HG02763 (cell line): Measurements from ENCODE around the gene PRAF2.

ENCODE experiments used
- ATAC-seq: cut with Tn5 transposase; IDR thresholded peaks from one replicate; pipeline ENCODE4 v1.9.1; 2021; ENCODE audit warnings: mild to moderate bottlenecking, moderate library complexity; ENCODE audit not compliant: unreplicated experiment

Gene PRAF2

DNA sequence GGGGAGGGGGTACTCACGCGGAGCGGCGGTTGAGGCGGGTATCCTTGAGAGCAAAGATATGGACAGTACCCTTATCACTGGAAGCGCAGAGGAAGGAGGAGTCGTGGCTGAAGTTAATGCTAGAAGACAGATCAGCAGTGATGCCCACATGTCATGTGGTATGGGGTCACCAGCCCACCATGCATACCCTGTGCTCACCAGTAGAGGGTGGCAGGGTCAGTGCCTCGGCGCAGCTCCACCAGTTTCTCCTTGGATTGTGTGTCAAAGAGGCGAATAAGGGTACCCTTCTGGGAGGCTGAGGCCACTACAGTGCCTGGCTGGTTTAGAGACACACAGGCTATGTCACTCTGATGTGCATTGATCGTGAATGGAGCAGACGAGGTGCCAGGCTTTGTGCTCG lies 1.5 kb upstream of the PRAF2 start:
- ATAC-seq, result no peak

DNA sequence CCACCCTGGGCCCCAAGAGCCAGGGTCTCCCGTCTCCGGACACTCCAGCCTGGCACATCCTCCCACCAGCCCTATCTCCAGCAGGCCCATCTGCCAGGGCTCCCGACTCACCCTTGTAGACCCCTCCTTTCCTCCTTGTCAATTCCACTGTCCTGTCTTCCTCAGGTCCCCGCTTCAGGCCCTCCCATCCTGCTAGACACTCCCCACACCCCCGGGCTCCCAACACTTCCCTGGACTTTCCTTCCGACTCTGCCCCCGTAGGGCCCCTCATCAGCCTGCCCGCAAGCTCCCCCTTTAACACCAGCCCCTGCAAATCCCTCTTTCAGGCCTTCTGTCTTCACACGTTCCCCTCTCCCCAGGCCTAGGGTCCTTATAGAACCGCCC lies 1.1 kb downstream of the PRAF2 start:
- ATAC-seq, result no peak

GRCh38 chrX:49071877-49072711 lies 1.7 kb downstream of the PRAF2 start:
- ATAC-seq, result no peak

DNA sequence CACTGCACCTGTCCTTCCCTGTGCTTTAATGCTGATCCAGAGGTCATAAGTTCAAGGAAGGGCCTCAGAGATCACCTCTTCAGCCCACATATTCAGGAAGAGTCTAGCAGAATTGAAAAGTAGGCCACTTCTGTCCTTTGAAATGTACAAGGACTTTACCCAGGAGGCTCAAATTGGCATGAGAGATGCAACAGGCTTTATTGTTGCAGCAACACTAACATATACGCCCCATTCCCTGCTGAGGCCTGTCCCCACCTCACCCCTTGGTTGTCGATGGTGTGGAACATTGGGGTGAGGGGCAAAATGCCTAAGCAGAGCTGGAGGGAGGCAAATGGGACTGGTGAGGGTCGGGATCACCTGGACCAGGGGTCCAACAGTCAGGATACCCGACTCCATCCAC lies 2.8 kb downstream of the PRAF2 start:
- ATAC-seq, result no peak

GRCh38 chrX:49069038-49069437 lies 4.8 kb downstream of the PRAF2 start:
- ATAC-seq, result no peak

DNA sequence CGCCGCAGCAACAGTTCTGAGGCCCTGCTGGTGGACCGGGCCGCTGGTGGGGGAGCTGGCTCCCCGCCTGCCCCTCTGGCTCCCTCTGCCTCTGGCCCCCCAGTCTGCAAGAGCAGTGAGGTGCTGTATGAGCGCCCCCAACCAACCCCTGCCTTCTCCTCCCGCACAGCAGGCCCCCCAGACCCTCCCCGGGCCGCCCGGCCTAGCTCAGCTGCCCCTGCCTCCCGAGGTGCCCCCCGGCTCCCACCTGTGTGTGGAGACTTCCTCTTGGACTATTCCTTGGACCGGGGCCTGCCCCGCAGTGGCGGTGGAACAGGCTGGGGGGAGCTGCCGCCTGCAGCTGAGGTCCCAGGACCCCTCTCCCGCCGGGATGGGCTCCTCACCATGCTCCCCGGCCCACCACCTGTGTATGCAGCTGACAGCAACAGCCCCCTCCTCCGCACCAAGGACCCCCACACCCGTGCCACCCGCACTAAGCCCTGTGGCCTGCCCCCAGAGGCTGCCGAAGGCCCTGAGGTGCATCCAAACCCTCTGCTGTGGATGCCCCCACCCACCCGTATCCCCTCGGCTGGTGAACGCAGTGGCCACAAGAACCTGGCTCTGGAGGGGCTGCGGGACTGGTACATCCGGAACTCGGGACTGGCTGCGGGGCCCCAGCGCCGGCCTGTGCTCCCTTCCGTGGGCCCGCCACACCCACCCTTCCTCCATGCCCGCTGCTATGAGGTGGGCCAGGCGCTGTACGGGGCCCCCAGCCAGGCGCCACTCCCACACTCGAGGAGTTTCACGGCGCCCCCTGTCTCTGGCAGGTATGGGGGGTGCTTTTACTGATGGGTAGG lies 6.3 kb downstream of the PRAF2 start:
- ATAC-seq, result no peak

DNA sequence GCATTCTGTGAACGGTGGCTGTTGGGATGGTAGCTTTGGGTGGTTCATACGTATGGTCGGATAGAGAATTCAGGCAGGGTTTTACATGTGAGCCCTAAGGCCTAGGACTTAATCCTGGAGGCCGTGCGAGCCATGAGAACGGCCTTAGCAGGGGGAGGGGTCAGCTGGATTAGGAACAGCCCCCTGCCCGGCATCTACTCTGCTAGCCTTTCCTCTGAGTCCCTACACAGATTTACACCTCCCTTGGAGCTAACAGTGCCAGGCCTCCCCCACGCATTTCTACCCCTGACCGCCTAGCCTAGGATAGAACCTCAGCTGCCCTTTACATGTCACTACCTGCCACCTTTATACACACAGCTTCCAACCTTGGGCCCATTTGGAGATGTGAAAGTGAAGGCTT lies 7.1 kb downstream of the PRAF2 start:
- ATAC-seq, result no peak

- ATAC-seq, result no peak
Observed at GRCh38 chrX:49066278-49066677, 7.5 kb downstream of the PRAF2 start.

DNA sequence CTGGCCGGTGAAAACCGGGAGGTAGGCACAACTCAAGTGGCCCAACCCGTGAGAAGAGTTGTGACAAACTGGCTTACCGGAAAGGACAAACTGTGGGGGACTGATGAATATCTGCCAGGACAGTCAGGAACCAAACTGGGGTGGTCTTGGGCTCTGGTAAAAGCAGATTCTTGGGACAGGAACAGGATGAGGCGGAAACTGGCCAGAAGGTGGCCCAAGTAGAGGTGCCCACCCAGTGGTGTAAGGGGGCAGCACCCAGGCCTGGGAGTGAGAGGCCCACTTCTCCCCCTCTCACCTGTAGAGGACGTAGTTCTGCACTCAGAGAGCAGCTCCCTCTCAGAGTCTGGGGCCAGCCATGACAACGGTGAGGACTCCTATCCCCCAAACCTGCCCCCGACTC lies 9.1 kb downstream of the PRAF2 start:
- ATAC-seq, result no peak

- no peak for ATAC-seq
Observed at GRCh38 chrX:49064303-49064702, 9.5 kb downstream of the PRAF2 start.

DNA sequence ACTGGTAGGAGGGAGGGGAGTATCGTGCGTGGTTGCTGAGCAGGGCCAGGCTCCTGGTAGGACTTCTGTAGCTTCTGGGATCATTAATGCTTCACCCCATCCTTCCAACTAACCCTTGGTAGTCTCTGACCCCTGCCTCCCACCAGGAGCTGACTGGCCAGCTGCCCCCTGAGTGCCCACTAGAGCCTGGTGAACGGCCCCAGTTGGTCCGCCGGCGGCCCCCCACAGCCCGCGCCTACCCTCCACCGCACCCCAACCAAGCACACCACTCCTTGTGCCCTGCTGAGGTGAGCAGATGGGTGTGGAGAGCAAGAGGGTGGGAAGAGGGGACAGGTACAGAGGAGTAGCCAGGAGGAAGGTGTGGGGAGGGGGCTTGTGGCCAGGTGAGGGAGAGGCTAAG lies 10.1 kb downstream of the PRAF2 start:
- ATAC-seq, result no peak

GRCh38 chrX:49061916-49062315 lies 11.9 kb downstream of the PRAF2 start:
- ATAC-seq, result no peak

DNA sequence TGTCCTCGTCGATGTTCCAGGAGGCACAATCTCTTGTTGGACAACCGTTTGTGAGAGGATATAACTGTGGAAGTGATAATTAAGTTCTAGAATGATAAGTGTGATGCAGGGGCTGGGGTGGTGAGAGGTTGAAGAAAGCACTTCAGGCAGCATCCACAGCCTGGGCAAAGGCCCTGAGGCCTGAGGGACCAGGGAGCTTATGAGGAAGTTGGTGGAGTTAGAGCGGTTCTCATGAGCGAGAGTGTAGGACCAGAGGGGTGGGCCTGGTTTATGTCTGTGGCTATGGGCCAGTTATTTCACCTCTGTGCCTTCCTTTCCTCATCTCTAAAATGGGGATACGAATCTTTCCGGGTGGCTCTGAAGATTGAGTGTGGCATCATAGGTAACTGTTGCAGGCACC lies 12.3 kb downstream of the PRAF2 start:
- ATAC-seq, result no peak

DNA sequence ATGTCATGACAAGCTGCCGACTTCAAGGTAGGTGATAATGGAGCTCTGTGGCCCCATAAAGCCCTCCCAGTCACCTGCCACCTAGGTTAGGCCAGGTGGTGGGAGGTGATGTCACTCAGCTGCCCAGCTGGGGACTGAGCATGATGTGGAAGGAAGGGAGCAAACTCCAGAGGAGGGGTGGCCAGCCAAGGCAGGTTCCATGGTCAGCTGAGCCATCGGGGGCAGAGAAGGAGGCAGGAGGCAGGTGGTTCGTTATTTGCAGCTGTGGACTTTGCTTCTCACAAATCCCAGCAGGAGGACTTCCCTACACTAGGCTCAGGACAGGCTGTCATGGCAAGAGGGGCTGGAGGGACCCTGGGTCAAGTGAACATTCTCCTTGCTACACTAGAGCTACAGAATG lies 12.9 kb downstream of the PRAF2 start:
- no peak for ATAC-seq

- ATAC-seq, result no peak
Observed at GRCh38 chrX:49059681-49060085, 14.1 kb downstream of the PRAF2 start.

DNA sequence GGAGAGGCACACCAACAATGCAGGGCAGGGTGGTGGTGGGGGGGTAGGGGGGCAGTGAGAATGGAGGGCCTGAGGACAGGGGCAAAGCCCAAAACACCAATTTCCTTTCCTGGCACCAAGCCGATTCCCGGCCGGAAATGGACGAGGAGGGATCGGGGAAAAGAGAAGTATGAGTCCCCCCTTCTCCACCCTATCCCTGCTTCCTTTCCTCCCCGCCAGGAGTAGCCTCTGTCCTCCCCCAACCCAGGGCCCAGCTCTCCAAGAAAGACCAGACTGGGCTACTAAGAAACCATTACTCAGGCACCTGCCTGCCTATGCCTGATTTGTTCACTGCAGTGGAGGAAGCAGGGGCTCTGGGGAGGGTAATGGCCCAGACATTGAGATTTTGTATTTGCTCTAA lies 14.6 kb downstream of the PRAF2 start:
- ATAC-seq, result no peak

DNA sequence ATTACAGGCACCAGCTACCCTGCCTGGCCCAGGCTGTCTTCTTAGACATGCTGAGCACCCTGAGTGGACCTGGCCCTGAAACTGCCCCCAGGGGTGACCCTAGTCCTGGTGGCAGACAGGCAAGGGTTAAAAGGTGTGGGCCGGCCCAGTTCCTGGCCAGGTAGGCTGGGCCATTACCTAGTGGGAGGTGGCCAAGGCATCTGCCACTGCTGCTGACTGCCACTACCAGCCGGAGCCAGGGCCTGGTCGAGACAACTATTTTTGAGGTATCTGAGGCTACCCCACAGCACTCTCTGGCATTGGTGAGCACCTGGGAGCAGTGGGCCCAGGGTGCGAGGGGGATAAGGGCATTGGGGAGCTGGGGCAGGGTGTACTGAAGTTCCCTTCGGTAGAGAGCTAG lies 15.0 kb downstream of the PRAF2 start, which contains the start of gene CCDC120:
Gene CCDC120, plus strand, starts transcription at position 206 of the 400 bp plus-strand sequence. CDS start 3,043 bp downstream, outside the sequence.
- no peak for ATAC-seq

- no peak for ATAC-seq
Observed at GRCh38 chrX:49054073-49054762, 19.6 kb downstream of the PRAF2 start.

- no peak for ATAC-seq
Observed at GRCh38 chrX:49053223-49054072, 20.4 kb downstream of the PRAF2 start.

GRCh38 chrX:49043987-49044281 lies 29.9 kb downstream of the PRAF2 start:
- ATAC-seq, result no peak
